Measurements from ENCODE around the gene RASGRP2.

The RASGRP2 gene

DNA sequence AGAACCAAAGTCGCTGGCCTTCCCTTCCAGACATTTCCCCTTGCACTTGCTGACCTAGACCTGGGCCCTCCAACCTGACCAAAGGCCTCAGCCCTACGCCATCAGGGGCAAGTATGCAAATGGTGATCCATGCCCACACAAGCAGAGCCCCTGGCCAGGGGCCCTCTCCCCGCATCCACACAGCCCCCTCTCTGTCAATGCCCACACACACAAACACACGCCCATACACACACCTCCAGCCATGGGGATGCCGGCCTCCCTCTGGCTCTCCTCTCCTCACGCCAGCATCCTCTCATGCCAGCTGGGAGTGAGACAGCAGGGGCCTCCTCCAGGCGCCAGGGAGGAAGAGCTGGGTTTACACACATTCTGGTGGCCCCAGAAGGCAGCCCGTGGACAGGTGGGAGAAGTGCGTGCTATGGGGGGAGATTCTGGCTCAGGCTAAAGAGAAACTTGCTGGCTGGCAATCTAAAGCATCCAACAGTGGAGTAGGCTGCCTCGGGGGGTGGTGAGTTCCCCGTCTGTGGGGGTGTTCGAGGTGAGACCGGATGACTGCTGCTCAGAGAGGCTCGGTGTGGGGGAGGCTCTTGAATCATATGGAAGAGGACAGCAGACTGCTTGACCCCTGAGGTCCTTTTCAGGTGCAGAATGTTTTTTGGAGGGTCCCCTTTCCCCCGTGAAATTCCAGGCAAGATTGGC is 25.7 kb downstream of the RASGRP2 start:
- TF ChIP-seq ZFX (IDR thresholded peaks at IDR 0.05), result no peak
- TF ChIP-seq, protein P1, sequence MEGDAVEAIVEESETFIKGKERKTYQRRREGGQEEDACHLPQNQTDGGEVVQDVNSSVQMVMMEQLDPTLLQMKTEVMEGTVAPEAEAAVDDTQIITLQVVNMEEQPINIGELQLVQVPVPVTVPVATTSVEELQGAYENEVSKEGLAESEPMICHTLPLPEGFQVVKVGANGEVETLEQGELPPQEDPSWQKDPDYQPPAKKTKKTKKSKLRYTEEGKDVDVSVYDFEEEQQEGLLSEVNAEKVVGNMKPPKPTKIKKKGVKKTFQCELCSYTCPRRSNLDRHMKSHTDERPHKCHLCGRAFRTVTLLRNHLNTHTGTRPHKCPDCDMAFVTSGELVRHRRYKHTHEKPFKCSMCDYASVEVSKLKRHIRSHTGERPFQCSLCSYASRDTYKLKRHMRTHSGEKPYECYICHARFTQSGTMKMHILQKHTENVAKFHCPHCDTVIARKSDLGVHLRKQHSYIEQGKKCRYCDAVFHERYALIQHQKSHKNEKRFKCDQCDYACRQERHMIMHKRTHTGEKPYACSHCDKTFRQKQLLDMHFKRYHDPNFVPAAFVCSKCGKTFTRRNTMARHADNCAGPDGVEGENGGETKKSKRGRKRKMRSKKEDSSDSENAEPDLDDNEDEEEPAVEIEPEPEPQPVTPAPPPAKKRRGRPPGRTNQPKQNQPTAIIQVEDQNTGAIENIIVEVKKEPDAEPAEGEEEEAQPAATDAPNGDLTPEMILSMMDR (conservative IDR thresholded peaks at IDR 0.05), result no peak
- H3K27ac ChIP-seq, result no peak overlapping the region

DNA sequence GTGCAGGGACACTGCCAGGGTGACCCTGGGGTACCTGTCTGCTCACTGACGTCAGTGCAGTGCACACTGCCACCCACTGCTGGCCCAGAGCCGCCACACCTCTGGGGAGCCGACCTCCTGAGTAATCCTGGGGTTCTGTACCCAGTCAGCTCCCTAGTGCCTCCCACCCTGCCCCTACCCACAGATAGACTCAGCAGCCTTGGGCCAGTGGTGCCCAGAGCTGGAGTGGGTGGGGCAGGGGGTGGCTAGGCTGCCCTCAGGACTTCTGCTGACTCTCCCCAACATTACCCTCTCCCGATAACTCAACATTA is 26.7 kb downstream of the RASGRP2 start:
- H3K27ac ChIP-seq, result no peak overlapping the region
- TF ChIP-seq, protein P1 (conservative IDR thresholded peaks at IDR 0.05), result no peak
- TF ChIP-seq ZFX (IDR thresholded peaks at IDR 0.05), result no peak

DNA sequence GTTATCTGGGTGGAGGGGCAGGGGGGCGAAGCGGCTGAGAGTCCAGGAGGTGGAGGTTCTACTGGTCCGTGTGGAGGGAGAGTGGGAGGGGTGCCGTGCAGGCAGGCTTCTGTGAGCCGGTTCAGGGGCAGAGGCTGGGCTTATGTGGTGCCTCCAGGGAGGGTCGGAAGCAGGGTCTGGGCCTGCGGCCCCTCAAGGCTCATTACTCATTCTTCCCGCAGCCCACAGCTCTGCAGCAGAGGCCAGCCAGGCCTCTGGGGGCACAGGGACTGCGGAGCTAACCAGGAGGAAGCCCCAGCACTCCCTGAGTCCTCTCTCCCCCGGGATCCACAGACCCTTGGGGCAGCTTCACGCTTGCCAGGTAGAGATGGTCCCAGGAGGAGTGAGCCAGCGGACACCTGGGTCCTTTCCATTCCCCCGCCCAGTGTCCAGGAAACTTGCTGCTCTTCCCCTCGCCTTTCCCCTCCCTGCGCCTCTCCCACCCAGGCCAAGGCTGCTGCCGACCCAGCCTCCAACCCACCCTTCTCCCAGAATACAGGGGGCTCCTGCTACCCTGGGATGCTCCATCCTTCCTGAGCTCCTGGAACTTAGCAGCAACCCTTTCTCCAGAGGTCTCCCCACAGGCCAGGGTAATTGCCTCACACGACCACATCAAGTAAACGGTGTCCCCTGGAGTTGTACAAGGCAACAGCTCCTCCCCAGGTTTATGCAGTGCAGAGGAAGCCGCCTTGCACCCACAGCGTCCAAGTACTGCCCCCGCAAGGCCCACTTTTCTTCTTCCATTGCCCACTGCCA is 27.3 kb downstream of the RASGRP2 start:
- no peak for TF ChIP-seq ZFX (IDR thresholded peaks at IDR 0.05)
- TF ChIP-seq, protein P1 (conservative IDR thresholded peaks at IDR 0.05), result no peak
- H3K27ac ChIP-seq, result no peak overlapping the region

DNA sequence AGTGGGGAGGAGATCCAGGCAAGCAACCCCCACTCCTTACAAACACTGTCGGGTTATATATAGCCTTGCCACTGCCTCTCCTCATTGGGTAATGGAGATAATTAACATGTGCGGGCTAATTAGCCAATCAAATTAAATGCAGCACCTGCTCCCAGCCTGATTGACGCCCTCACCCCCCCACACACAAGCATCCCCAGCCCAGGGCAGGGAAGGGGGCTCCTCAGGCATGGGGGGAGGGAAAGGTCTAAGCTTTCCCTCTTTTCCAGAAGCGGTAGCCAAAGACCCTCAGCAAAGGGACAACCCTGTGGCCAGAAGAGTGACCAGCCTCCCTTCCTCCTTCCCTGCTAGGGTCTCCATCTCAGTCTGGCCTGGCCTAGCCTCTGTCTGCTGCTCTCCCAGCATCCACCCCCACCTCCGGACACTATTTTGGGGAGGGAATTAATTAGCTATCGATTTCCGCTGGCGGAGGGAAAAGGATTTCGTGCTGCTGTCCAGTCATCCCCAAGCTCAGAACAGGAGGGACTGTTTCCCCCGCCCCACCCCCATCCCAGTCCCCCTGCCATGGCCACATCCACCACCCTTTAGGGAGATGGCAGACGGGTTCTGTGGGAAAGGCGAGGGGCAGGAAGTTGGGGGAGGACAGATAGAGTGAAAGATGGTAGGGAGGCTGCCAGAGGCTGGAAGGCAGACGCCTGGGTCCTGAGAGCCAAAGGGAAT is 28.0 kb downstream of the RASGRP2 start:
- no peak for TF ChIP-seq ZFX (IDR thresholded peaks at IDR 0.05)
- TF ChIP-seq, protein P1 (conservative IDR thresholded peaks at IDR 0.05), result no peak

DNA sequence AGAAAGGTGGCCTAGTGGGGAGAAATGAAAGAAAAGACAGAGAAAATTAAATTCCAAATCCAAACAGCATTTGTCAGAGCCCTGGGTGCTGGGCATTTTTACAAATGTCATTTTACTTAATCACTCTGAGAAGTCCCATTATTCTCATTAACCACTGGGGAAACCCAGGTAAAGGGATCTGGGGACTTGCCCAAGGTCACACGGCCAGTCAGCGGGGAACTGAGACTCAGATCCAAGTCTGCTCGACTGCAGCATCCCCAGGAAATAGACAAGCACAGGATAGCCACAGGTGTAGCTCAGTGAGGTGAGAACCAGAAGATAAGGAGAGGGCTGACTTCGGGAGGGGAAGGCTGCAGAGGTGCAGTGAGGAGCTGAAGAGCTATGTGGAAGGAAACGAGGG is 28.8 kb downstream of the RASGRP2 start:
- TF ChIP-seq, protein P1 (conservative IDR thresholded peaks at IDR 0.05), result no peak
- TF ChIP-seq ZFX (IDR thresholded peaks at IDR 0.05), result no peak
- no peak overlapping the region for H3K27ac ChIP-seq

More for the DNA sequence above, 28.0 kb downstream of the RASGRP2 start:
- H3K27ac ChIP-seq, result no peak overlapping the region

DNA sequence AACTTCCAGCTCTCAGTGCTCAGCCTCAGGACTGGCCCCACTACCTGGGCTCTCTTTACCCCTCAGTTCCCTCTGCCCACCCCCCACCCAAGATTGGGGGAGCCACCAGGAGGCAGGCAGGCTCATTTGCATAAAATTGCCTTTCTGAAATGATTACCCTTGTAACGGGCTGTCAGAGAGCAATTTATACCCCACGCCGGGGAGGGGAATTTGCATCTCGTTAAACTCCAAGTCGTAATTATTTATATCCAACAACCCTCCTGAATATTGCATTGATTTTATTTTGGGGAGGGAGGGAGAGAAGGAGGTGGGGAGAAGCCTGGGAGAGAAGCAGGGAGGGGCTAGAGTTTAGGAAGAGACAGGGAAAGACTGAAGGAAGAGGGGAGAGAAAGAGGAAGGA is 29.3 kb downstream of the RASGRP2 start:
- TF ChIP-seq, protein P1 (conservative IDR thresholded peaks at IDR 0.05), result no peak
- no peak for TF ChIP-seq ZFX (IDR thresholded peaks at IDR 0.05)
- H3K27ac ChIP-seq, result no peak overlapping the region

All from C4-2B (cell line).